GM21529 (cell line): ENCODE results near the gene CAMK1D.

Experiments
- ATAC-seq: cut with Tn5 transposase; IDR thresholded peaks from one replicate; pipeline ENCODE4 v1.9.1; 2021; ENCODE audit not compliant: unreplicated experiment

Gene CAMK1D

GRCh38 chr10:12510984-12511383 lies 161.6 kb downstream of the CAMK1D start:
- no peak for ATAC-seq

DNA sequence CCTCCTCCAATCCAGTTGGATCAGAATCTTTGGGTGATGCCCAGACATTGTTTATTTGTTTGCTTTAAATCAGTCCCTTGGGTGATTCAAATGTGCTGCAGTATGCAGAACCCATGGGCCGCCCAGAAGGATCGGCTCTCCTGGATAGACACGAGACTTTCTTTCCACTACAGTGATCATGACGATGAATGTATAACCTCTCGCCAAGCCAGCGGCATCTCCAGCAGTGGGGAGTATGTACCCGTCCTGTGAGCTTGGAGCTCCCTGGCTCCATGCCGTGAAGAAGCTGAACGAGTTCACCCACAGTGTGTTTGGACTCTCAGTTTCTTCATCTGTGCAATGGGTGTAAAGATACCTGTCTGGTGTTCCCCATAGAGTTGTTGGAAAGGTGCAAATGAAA lies 162.3 kb downstream of the CAMK1D start:
- no peak for ATAC-seq

GRCh38 chr10:12512332-12513002 lies 163.1 kb downstream of the CAMK1D start:
- ATAC-seq = no peak

- ATAC-seq = no peak
Measured at GRCh38 chr10:12513003-12513365, 163.6 kb downstream of the CAMK1D start.

DNA sequence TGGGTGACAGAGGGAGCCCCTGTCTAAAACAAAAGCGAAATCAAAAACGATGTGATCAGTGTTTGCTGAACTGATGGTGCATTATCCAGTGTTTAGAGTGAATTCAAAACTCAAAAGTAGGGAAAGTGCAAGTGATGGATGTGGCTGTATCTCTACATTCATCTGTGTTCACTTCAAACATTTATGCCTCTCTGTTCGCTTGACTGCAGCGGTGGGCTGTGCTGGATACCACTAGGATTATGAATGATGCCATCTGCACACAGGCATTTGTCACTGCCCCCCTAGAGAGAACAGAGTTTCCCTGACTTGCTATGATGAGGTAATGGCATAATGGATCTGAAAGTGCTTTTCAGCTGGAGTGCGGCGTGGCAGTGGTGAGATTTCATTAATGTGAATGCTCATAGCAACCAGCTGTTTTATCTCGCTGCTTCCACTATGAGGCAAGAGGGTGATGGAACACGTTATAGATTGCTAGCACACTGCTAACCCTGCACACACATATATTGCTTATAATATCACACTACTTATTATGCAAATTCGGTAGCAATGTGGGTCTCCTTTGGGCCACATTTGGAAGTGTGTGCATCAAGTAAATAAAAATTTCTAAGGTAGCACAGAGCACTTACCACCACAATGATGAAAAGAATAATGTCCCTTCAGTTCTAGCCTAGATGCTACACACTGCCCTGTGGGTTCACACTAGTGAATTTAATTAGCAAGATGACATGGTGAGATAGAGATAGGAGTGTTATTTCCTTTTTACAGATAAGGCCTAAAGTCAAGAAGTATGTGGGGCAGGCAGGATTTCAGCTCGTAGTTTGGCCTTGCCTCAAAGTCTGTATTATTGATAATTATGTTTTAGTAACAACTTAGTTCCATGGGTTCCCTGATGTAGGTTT lies 164.7 kb downstream of the CAMK1D start:
- ATAC-seq = no peak

DNA sequence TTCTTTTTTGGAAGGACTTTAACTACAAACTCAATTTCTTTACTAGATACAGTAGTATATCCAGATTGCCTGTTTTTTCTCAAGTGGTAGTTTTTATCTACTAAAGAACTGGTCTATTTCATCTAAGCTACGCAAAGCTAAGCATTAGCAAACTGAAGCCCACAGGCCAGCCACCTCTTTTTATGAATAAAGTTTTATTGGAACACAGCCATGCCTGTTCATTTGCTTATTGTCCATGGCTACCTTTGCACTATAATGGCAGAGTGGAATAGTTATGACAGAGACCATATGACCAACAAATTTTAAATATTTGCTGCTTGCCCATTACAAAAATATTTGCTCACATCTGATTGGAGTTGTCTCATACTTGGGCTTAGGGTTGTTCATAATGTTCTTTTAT lies 168.7 kb downstream of the CAMK1D start:
- ATAC-seq = no peak

- no peak for ATAC-seq
Measured at GRCh38 chr10:12521423-12521822, 172.1 kb downstream of the CAMK1D start.

DNA sequence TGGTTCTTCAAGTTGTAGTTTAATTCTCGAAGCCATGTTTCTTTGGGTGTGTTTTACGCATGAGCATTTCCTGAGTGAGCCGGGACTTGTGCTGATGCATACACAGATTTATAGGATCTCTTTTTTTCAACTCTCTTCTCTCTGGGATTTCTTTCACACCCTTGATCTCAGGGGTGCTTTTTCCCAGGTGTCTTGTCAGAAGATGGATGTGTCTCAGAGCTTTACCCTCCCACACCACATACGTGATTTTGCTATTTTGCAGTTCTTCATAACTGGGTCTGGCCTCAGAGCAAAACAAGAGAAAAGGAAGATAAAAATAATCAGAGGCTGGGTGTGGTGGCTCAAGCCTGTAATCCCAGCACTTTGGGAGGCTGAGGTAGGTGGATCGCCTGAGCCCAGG lies 177.0 kb downstream of the CAMK1D start:
- no peak for ATAC-seq

DNA sequence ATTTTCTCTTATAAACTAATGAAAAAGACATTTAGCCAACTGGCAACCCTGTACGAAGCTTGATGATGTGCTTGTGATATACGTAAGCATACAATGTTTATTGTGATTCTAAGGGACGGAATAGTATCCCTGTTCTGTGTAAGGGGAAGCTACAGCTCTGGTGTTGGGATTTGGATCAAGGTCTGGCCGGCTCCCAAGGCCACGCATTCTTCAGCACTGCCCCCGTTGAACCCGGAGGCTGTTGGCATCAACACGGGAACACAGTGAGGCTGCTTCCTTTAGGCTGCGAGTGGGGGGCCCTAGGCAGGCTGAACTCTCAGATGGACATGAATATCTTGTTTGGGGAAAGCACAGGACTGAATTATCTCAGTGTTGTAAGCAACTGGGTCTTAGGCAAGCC lies 180.6 kb downstream of the CAMK1D start:
- ATAC-seq = no peak

- no peak for ATAC-seq
Measured at GRCh38 chr10:12531305-12532220, 182.2 kb downstream of the CAMK1D start.

GRCh38 chr10:12533151-12533550 lies 183.8 kb downstream of the CAMK1D start:
- ATAC-seq = no peak

- ATAC-seq = no peak
Measured at GRCh38 chr10:12533723-12534122, 184.4 kb downstream of the CAMK1D start.

GRCh38 chr10:12534824-12535223 lies 185.5 kb downstream of the CAMK1D start:
- no peak for ATAC-seq

DNA sequence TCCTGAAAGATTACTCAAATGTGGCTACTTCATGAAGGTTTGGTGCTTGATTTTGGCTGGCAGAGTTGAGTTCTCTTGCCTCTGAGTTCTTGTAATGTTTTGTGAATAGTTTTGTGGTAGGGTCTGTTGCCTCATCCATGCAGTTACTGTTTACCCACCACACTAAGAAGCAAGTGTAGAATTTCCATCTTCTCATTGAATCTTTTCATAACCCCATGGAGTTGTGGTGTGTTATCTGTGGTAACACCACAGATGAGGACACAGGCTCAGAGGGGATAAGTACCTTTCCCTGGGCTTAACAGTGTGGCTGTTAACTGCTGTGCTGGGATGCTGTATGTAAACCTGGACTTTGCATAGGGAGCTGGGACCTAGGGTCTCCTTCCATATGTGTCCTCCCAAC lies 186.3 kb downstream of the CAMK1D start:
- no peak for ATAC-seq

- no peak for ATAC-seq
Measured at GRCh38 chr10:12538491-12538995, 189.2 kb downstream of the CAMK1D start.

GRCh38 chr10:12539350-12540164 lies 190.2 kb downstream of the CAMK1D start:
- no peak for ATAC-seq

DNA sequence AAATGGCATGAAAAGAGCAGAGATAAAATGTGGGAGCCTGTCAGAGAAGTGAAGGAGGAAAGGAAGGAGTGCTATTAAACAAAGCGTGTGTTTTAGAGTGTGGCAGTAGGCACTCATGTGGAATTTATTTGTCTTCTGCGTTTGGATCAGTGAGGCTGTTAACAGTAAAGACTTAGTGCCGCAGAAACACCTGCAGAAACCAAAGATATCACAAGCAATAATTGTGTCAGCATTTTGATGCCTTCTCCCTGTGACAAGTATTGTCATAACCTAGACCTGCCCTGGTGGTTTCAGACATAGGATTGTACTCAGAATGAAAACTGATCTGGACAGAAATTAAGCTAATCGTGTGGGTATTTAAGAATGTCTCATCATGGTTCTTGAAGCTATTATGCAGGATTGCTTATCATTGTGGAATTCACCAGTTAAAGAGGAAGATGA lies 191.0 kb downstream of the CAMK1D start:
- ATAC-seq = no peak

DNA sequence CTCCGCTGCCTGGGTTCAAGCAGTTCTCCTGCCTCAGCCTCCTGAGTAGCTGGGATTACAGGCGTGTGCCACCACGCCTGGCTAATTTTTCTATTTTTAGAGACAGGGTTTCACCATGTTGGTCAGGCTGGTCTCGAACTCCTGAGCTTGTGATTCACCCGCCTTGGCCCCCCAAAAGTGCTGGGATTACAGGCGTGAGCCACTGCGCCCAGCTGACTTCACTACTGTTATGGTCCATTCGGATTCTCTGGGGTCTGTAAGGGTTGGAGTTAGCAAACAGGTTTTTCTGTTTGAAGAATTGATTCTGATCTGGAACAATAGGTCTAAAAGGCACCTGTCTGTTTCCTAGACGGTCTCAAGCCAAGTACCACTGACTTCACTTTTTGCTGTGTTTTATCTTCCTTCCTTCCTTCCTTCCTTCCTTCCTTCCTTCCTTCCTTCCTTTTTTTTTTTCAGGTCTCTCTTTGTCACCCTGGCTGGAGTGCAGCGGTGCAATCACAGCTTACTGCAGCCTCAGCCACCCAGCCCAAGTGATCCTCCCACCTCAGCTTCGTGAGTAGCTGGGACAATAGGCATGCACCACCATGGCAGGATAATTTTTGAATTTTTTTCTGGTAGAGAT lies 192.2 kb downstream of the CAMK1D start:
- no peak for ATAC-seq

DNA sequence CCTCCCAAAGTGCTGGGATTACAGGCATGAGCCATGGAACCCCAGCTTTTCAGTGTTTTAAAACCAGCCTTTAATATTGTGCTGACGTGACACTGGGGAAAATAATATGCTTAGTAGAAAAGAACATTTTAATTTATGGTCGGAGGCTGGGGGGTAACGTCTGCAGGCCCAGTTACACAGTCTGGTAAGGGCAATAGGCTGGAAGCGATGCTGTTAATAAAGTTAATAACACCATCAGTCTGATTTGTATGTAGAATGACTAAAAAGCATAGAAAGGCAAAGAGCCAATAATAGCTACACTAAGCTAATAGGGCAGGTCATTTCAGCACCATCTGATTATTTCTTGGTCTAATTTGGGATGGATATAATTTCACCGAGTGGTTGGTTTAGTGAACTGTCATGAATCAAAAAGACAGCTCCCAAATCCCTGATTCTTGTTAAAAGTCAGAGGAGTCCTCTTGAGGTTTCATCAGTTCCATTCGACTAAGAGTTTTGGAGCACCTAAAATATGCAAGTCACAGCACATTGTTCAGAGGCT lies 192.9 kb downstream of the CAMK1D start:
- ATAC-seq = no peak

- ATAC-seq = no peak
Measured at GRCh38 chr10:12543589-12543988, 194.2 kb downstream of the CAMK1D start.
